Astrocyte of the cerebellum (primary cell): ENCODE measurements around the gene CDH10.

ENCODE experiments used
- DNase-seq: peaks from one replicate; pipeline ENCODE4 v3.0.0-alpha.2; 2011; ENCODE audit warnings: low read depth
- H3K4me3 ChIP-seq: 2 replicates; pipeline ENCODE4 v1.5.1; 2011; ENCODE audit warnings: mild to moderate bottlenecking, low read depth, low read length, moderate library complexity
- in situ Hi-C: cut with HindIII; loops from 2 replicates; pipeline ENCODE4 v1.10.0; 2017; ENCODE audit warnings: low sequenced_read_pairs
- TF ChIP-seq, protein P1 (sequence below): IDR thresholded peaks from 2 replicates; pipeline ENCODE4 v1.5.1; 2012; ENCODE audit warnings: low read length, low read depth, moderate library complexity, mild to moderate bottlenecking; ENCODE audit errors: missing control alignments

The CDH10 gene

DNA sequence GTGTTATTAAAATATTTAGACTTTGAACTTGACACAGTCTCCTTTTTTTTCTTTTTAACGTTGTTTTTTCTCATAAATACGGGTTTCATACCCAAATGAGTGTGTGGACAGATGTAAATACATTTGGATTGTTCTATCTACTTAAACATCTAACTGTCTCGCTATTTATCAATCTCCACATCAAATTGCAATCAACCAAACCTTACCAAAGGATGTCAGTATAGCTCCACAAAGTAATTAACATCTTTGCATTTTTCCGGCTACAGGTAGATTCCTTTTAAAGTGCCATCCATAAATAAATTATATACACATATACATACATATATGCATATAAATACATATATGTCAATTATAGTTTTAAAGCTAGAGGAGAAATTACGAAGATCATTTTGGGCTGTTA, 705 bp upstream of the CDH10 start:
- TF ChIP-seq, protein P1, sequence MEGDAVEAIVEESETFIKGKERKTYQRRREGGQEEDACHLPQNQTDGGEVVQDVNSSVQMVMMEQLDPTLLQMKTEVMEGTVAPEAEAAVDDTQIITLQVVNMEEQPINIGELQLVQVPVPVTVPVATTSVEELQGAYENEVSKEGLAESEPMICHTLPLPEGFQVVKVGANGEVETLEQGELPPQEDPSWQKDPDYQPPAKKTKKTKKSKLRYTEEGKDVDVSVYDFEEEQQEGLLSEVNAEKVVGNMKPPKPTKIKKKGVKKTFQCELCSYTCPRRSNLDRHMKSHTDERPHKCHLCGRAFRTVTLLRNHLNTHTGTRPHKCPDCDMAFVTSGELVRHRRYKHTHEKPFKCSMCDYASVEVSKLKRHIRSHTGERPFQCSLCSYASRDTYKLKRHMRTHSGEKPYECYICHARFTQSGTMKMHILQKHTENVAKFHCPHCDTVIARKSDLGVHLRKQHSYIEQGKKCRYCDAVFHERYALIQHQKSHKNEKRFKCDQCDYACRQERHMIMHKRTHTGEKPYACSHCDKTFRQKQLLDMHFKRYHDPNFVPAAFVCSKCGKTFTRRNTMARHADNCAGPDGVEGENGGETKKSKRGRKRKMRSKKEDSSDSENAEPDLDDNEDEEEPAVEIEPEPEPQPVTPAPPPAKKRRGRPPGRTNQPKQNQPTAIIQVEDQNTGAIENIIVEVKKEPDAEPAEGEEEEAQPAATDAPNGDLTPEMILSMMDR = no peak
- in situ Hi-C loops = no loop called here
- H3K4me3 ChIP-seq = no peak overlapping the region
- no peak for DNase-seq

GRCh38 chr5:24643880-24644279, 898 bp downstream of the CDH10 start:
- H3K4me3 ChIP-seq = no peak overlapping the region
- no peak for DNase-seq
- TF ChIP-seq, protein P1 = no peak
- in situ Hi-C loops = no loop called here

GRCh38 chr5:24643156-24643555, 1.6 kb downstream of the CDH10 start:
- no peak for DNase-seq
- no peak overlapping the region for H3K4me3 ChIP-seq
- TF ChIP-seq, protein P1 = no peak
- in situ Hi-C loops = no loop called here

DNA sequence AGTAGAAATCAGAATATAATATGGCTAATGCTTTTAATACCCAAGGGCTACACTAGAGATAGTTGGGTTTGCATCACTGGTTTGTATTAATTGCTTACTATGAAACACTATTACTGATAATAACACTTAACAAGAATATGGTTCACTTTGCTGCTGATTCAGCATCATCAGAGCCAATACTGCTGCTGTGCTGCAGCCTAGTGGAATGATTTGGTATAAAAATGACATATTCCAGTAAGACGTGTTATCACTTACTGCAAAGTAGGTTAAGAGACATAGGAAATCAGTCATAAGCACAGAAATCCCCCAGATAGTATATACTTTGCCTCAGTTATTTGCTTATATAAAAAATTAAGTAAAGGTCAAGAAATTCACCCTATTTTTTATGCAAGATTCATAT, 2.8 kb downstream of the CDH10 start:
- in situ Hi-C loops = no loop called here
- TF ChIP-seq, protein P1 = peak; percentile 57
- no peak overlapping the region for H3K4me3 ChIP-seq
- peak; percentile 1 for DNase-seq

DNA sequence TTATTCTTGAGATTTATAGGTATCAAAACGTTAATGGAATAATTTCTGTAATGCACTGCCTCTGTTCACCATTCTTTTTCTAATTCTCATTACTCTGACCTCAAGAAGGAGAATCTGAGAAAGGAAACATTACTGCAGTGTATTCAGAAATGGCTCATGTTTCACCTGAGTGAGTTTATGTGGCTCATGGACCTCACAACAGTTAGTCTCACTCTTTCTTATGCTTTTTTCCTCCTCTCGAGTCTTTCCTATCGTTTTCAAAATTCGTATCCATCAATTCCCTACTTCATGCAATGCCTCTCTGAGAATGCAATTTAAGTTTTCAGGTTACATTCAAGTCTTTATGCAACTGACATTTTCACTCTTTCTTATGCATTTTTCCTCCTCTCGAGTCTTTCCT, 9.6 kb downstream of the CDH10 start:
- in situ Hi-C loops = no loop called here
- H3K4me3 ChIP-seq = no peak overlapping the region
- DNase-seq = no peak
- TF ChIP-seq, protein P1 = no peak

- no peak overlapping the region for H3K4me3 ChIP-seq
- TF ChIP-seq, protein P1 = no peak
- in situ Hi-C loops = no loop called here
- peak; percentile 26 for DNase-seq
These were observed 11.0 kb downstream of the CDH10 start for GRCh38 chr5:24633715-24634325.
